Peyer's patch (tissue), 4 donors: ENCODE measurements around the gene SLC10A1.

Experiments used
- POLR2A ChIP-seq, 2 donors: fragments of 450-650 bp; IDR thresholded peaks; one replicate each; pipeline ENCODE4 v1.5.1; 2017; ENCODE audit warnings: antibody characterized with exemption in 2 of 2, mild to moderate bottlenecking in 2 of 2, moderate library complexity in 2 of 2
- TF ChIP-seq, protein P1 (sequence below), 6 experiments: fragments of 450-650 bp in 4 of 6; fragments of 200-600 bp in 2 of 6; sonication (generic) in 1 of 6; IDR thresholded peaks; one replicate each; pipeline ENCODE4 v1.5.1; 2017 to 2019; ENCODE audit warnings: antibody characterized with exemption in 6 of 6, mild to moderate bottlenecking in 3 of 6, moderate library complexity in 1 of 6

- no peak for TF ChIP-seq POLR2A (IDR thresholded peaks at IDR 0.05)
- TF ChIP-seq, protein P1, sequence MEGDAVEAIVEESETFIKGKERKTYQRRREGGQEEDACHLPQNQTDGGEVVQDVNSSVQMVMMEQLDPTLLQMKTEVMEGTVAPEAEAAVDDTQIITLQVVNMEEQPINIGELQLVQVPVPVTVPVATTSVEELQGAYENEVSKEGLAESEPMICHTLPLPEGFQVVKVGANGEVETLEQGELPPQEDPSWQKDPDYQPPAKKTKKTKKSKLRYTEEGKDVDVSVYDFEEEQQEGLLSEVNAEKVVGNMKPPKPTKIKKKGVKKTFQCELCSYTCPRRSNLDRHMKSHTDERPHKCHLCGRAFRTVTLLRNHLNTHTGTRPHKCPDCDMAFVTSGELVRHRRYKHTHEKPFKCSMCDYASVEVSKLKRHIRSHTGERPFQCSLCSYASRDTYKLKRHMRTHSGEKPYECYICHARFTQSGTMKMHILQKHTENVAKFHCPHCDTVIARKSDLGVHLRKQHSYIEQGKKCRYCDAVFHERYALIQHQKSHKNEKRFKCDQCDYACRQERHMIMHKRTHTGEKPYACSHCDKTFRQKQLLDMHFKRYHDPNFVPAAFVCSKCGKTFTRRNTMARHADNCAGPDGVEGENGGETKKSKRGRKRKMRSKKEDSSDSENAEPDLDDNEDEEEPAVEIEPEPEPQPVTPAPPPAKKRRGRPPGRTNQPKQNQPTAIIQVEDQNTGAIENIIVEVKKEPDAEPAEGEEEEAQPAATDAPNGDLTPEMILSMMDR (IDR thresholded peaks at IDR 0.05) = no peak
Measured at GRCh38 chr14:69844171-69844570, 47.1 kb upstream of the SLC10A1 start.
